ENCODE measurements around the gene CLDN9.

Gene CLDN9

GRCh38 chr16:3058139-3059030 lies 45.7 kb downstream of the CLDN9 start:
- no peak for DNase-seq

GRCh38 chr16:3059041-3059722 lies 46.5 kb downstream of the CLDN9 start:
- no peak for DNase-seq

GRCh38 chr16:3059723-3060242 lies 47.1 kb downstream of the CLDN9 start:
- DNase-seq, result no peak

- DNase-seq, result no peak
Measured at GRCh38 chr16:3060339-3061127, 47.8 kb downstream of the CLDN9 start.

- DNase-seq, result no peak
Measured at GRCh38 chr16:3062553-3062952, 49.8 kb downstream of the CLDN9 start.

- no peak for DNase-seq
Measured at GRCh38 chr16:3063625-3064386, 51.1 kb downstream of the CLDN9 start.
